SH-SY5Y (cell line): ENCODE measurements around the gene DISC1.

Experiments used
- GATA2 ChIP-seq: IDR thresholded peaks from 2 replicates; pipeline ENCODE4 v1.6.1; 2011; ENCODE audit warnings: mild to moderate bottlenecking, low read depth, low read length
- GATA3 ChIP-seq: IDR thresholded peaks from 2 replicates; pipeline ENCODE4 v1.6.1; 2011; ENCODE audit warnings: low read depth, mild to moderate bottlenecking, low read length, moderate library complexity

DNA sequence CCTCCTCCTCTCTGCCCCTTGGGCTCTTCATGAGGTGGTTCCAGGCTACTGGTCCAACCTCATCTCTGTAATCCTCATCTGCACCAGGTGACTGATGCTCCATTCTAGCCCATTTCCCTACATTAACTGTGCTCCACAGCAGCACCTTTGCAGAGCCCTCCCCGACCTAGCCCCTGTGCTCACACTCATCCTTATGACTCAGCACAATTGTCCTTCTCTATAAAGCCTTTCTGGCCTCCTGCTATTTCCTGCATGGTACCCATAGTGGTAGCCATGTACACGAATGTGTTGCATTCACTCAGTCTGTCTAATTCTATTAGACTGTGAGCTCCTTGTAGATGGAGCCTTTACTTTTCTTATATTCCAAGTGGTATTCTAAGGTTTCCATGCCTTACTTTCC, 339.0 kb downstream of the DISC1 start:
- TF ChIP-seq GATA3 (no peak), GATA2 (no peak)
